CD4-positive, alpha-beta T cell treated with Interleukin-4 for 4 hours (primary cell): ENCODE data around the gene ICE1.
"Not testable (repeated sequence)": the region's sequence is repeated elsewhere in the genome, so short reads cannot be mapped to it uniquely, and the experiment has no call there.

Experiments used
- DNase-seq: peaks from one replicate; pipeline ENCODE4 v3.0.0-alpha.2; 2020

Gene ICE1

GRCh38 chr5:5492087-5492933 is 69.8 kb downstream of the ICE1 start:
- DNase-seq: peak; percentile 64

GRCh38 chr5:5492934-5493271 is 70.4 kb downstream of the ICE1 start:
- not testable (repeated sequence) for DNase-seq

GRCh38 chr5:5494489-5495402 is 72.3 kb downstream of the ICE1 start:
- DNase-seq: peak; percentile 87

DNA sequence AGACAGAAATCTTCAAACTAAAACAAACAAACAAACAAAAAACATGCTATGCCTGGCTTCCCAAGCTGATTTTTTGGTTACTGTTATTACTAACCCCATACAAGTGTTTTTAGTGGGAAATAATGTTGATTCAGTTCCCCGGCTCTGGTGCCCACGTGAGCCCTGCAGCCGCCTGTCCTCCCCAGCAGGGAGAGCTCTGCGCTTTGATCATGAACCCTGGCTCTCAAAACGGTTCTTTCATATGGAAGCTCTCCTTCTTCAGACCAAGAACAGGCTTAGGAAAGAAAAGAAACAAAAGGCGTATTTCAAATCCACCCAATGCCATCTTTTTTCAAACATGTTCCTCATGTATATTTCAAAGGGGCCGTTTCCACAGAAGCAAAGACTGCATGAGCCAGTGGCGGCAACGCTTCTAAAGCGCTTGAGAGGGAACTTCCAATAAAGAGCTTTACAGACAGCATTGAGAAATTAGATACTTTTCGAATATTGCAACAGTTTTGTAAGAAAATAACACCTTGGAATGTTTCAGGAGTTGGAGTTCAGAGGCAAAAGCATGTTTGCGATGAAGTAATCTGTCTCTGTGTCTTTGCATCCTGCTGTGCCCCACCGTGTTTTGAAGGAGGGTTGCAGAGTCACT is 74.8 kb downstream of the ICE1 start:
- DNase-seq: peak; percentile 15

DNA sequence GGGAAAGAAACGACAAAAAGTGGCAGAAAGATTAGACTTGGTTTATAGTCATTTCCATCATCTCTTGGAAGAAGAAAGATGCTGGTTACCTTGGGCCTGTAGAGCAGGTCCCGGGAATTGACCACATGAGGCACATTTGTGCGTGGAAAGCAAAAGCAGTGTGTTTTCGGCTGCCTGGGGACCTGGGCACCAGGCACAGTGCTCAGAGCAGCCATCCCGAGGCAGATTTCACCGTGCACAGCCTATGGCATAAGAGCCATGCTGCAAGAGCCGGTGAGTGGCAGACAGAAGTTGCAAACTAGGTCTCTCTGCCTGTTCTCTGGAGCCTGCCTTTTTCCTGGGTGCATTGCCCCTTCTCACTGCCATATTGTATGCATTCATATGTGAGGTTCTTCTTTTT is 77.0 kb downstream of the ICE1 start:
- no peak for DNase-seq

GRCh38 chr5:5504325-5504724 is 81.8 kb downstream of the ICE1 start:
- no peak for DNase-seq

- DNase-seq: no peak
These were observed 83.3 kb downstream of the ICE1 start for GRCh38 chr5:5505815-5506214.

GRCh38 chr5:5508391-5508790 is 85.9 kb downstream of the ICE1 start:
- DNase-seq: no peak

GRCh38 chr5:5511904-5512416 is 89.5 kb downstream of the ICE1 start:
- DNase-seq: no peak

GRCh38 chr5:5512543-5512942 is 90.1 kb downstream of the ICE1 start:
- no peak for DNase-seq

DNA sequence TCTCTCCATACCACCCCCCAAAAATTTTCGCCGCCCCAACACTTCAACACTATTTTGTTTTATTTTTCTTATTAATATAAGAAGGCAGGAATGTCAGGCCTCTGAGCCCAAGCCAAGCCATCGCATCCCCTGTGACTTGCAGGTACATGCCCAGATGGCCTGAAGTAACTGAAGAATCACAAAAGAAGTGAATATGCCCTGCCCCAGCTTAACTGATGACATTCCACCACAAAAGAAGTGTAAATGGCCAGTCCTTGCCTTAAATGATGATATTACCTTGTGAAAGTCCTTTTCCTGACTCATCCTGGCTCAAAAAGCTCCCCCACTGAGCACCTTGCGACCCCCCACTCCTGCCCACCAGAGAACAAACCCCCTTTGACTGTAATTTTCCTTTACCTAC is 98.1 kb downstream of the ICE1 start:
- not testable (repeated sequence) for DNase-seq

- DNase-seq: no peak
These were observed 98.6 kb downstream of the ICE1 start for GRCh38 chr5:5521029-5521428.

DNA sequence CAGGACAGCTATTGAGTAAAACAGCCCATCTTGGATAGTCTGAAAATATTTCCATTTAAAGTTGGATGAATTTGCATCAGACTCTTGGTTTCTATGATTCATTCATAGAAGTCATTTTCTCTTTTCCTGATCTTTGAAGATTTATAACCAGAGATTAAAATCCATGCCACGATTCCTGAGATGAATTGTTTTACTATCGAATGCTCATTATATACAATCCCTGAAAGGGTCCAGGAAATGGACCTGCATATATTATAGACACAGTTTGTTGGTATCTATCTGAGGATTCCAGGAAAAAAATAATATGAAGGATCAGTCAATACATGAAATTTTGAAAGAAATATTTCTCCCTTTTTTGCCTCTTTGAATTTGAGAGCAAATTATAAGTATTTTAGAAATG is 99.0 kb downstream of the ICE1 start:
- no peak for DNase-seq

GRCh38 chr5:5522336-5522735 is 99.9 kb downstream of the ICE1 start:
- DNase-seq: no peak

DNA sequence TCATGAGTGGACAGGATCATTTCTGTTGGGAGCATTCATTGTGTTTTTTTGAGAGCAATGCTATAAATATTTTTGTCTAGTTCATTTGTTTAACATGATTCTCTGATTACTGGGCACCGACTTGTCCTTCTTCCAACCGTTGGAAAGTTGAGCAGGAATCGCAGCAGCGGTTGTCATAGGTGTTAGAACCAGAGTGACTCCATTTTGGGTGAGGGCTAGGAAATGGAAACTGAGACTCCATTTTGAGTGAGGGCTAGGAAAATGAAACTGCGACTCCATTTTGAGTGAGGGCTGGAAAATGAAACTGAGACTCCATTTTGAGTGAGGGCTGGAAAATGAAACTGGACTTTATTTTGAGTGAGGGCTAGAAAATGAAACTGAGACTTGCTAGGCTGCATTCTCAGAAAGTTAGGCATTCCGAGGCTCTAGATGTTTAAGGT is 100.6 kb downstream of the ICE1 start:
- DNase-seq: peak; percentile 74

DNA sequence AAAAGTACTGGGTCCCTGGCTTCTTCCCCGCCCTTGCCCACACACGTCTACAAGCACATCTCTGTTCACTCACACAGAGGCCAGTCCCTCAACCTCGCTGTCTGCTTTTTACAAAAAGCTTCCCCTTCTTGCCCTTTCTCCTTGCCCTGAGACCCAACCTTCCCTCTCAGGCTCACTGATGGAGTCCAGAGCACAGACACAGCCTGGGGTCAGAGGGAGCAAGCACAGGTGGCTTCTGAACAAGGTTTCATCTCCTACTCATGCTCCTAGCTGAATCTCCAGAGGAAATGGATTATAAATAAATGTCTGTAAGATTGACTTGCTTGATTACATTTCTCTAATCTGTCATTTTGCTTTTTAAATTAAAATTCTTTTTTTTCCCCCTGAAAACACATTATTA is 101.8 kb downstream of the ICE1 start:
- no peak for DNase-seq

DNA sequence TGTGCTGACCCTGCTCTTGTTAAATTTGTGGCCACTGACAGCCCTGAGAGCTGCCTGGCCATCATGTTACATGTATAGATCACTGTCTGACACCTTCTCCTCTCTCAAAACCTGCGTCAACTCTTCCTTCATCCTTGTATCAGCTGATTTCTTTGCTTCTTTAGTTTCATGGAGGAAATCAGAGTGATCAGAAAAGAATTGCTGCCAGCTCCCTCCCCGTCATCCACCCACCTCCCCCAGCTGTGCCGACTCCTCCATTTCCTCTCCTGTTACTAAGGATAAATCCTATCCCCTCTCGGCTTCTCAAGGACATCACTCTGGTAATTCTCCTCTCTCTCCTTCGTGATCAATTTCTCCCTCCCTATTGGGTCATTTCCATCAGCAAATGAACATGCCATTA is 108.9 kb downstream of the ICE1 start:
- no peak for DNase-seq

DNA sequence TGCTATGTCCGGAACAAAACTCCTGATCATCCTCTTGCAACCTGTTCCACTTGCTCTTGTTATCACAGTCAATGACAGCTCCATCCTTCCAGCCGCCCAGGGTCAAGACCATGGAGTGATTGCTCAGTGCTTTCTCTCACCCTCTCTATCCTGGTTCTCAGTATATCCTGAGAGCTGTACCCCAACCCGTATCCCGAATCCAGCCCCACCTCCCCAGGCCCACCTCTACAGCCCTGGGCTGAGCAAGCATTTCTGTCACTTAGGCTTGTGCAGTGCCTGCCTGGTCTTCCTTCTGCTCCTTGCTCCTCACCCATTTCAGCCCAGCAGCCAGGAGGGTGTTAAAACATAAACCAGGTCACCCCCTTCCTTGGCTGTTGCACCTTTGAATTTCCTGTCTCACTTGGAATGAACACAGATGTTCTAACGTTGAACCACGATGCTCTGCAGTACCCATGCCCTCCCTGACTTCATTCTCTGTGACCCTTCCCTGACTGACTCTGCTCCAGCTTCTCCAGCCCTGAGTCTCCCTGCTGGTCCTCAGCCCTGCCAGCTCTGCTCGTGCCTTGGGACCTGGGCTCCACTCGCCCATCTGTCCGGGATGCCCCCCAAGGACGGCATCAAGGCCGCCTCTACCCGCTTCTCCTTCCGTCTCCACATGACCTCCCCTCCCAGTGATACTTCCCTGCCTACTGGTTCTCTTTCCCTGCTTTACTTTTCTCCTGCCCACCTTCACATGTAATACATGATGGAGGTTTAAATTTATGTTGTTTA is 110.0 kb downstream of the ICE1 start:
- no peak for DNase-seq

GRCh38 chr5:5533927-5534326 is 111.5 kb downstream of the ICE1 start:
- no peak for DNase-seq

- DNase-seq: no peak
These were observed 111.9 kb downstream of the ICE1 start for GRCh38 chr5:5534333-5534732.

DNA sequence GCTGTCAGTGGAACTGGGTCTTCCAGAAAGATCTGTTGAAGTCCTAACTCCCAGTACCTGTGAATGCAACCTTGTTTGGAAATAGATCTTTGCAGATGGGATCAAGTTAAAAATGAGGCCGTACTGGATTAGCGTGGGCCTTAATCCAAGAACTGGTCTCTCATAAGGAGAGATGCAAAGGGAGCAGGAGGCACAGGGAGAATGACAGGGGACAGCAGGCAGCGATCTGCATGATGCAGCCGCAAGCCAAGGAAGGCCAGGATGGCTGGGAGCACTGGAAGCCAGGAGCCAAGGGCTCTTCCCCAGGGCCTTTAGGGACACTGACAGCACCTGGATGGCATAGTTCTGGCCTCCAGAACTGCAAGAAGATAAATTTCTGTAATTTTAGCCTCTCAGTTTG is 114.4 kb downstream of the ICE1 start:
- no peak for DNase-seq

DNA sequence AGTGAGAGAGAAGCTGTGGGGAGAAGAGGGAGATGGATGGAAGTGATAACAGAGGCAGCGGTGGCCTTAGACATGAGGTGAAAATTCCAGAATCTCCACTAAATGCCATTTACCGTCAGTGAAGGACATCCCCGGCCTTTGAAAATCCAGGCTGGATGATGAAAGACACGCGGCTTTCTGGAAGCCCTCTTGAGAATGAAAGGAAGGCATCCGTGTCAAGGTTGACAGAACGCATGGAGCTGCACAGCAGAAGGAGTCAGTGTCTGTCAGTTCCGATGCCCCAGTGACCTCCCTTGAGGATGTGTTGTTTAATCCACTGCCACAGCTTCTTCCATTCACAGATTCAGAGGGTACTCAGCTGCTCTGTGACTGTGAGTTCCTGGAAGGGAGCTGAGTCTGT is 114.9 kb downstream of the ICE1 start:
- no peak for DNase-seq

- DNase-seq: no peak
These were observed 117.1 kb downstream of the ICE1 start for GRCh38 chr5:5539590-5539989.
